Endothelial cell of hepatic sinusoid (primary cell): Measurements from ENCODE around the gene TM9SF1.

Source experiments
- in situ Hi-C: cut with HindIII; loops from 2 replicates; pipeline ENCODE4 v1.10.0; 2017; ENCODE audit warnings: low sequenced_read_pairs

TM9SF1 gene

DNA sequence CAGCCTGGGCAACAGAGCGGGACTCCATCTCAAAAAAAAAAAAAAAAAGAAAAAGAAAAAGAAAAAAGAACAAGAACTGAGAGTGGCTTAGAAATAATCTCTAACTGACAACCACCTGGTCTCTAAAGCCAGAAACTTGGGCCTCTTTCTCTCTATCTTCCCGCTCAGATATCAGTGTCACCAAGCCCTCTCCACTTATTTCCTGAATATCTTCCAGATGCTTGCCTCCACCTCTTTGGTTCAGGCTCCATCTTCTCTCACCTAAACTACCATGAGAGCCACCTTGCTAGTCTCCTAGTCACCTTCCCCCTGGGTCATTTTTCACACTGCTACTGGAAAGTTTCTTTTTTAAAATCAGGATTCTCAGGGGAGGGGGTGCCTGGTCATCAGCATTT is 1.8 kb upstream of the TM9SF1 start:
- in situ Hi-C loops = no loop called here

GRCh38 chr14:24196071-24197055 is 1.1 kb upstream of the TM9SF1 start:
- in situ Hi-C loops = no loop called here

DNA sequence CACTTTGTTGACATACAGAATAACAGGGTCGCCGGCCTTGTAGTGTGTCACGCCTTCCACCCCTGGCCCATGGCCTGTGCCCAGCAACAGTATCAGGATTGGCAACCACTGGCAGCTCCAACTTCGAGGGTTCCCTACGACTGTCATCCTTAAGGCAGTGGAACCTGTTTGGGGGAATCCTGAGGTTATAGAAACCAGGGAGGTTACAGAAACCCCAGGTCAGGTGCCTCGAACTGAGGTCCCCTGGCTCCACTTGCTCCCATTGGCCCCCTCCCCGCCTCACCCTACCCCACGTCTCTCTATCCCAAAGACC is 412 bp downstream of the TM9SF1 start:
- in situ Hi-C loops = no loop called here

GRCh38 chr14:24194186-24194872 is 912 bp downstream of the TM9SF1 start:
- in situ Hi-C loops = no loop called here

DNA sequence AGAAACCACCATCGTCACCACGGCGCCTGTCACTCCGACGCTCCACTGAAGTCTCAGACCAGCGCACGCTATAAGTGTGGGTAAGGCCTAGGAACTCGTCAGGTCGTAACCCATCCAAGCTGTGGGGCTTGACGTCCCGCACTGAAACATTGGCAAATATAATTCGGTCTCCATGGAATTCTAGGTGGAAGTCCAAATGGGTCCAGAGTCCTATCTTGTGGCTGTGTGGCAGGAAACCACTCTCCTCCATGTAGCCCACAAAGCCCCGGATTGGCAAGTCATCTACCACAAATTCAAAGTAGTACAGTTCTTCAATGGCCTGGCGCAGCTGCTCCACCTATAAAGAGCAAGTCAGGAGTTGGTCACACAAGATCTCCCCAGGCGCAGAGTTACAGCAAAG is 2.3 kb downstream of the TM9SF1 start:
- in situ Hi-C loops = no loop called here

DNA sequence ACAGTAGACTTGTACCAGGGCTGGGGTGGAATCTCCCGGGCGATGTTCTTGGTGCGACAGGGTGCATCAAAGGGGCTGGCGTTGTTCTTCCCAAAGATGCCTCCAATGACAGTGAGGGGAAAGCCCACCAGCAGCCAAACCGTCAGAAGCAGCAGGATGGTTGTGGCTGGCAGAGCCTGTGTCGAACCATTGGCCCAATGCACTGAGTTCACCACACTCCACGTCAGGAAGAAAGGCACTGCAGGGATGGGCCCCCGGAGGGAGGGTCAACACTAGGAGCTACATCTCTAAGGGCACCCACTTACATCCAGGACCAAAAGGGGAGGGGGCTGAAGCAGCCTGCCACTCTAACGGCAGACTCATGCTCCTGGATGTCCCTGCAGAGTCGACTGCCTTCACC is 4.8 kb downstream of the TM9SF1 start:
- in situ Hi-C loops = no loop called here

- in situ Hi-C loops = no loop called here
Observed at GRCh38 chr14:24189460-24189859, 5.8 kb downstream of the TM9SF1 start.

DNA sequence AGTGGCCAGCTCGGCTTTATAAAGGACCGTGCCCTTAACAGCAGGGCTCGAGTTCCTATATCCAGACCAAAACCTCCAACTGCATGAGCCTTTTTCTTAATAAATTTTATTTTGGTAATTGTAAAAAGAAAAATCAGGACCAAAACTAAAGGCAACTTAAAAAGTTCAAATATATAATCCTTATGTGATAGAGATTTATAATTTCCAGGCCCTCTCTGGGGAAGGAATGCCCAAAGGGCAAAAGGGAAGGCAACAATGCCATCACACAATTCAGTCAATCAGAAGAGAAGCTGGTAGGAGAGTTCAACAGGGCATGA is 6.2 kb downstream of the TM9SF1 start:
- in situ Hi-C loops = no loop called here

DNA sequence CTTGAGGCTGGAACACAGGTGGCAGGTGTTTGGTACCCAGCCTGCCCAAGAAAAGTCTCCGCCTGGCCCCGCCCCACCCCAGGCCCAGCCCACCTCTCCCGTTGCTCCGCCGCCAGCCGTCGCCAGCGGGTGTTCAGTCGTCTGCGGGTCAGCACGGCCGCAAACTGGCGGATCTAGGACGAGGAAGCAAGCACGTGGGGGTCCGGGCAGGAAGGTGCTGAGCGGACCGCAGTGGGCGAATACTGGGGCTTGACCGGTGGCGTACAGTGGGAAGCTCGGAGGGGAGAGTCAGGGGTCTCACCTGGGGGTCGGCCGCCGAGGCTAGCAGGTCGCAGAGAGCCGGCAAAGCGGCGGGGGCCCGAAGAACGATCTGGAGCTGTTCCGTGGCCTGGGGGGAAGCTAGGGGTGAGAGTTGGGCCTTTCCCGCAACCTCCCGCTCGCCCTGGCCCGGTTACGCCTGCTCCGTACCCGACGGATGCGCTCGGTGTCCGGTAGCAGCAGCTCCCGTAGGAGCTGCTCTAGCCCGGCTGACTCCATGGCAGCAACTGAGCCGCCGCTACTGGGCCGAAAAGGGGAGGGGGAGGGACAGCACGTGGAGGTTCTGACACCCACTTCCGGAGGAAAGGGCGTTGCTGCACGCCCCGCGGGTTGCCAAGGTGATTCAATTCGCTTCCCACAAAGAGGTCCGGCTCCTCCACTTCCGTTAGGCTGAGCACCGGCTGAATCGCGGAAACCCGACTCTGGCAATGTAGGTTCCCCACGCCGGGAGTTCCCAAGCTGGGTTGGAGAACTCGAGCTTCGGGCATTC is 6.8 kb downstream of the TM9SF1 start, which contains the start of gene IPO4:
Gene IPO4 (minus strand): TSS at position 566 of the 808 bp plus-strand sequence. CDS start 29 bp downstream, at position 537.
- in situ Hi-C loops = no loop called here

- in situ Hi-C loops = no loop called here
Observed at GRCh38 chr14:24187539-24187915, 7.7 kb downstream of the TM9SF1 start.

DNA sequence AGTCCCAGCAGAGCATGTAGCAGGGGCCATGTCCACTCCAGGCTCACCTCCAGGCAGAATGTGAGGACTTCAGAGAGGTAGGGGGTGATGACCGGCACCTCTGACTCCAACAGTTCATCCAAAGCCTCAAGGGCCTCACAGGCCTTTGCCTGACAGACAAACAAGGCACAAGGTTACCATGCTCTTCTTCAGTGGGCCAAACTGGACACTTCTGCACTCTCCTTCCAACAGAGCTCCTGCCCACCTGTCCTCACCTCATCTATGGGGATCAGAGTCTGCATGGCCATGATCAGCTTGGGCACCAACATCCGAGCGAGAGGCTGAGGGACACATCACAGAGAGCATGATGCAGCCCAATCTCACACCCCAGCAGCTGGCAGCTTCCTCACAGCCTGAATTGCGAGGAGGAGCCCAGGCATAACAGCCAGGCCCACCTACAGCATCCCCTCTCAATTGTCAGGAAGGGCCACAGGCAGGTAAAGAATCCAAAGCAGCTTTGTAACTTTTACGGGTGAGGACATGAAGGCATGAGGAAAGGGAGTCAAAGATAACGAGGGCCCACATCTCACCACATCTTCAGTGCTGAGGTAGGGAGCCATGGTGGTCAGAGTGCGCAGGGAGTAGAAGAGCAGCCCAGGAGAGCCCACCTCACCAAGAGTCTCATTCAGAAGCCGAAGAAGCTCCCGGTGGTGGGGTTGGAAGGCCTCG is 8.3 kb downstream of the TM9SF1 start:
- in situ Hi-C loops = no loop called here

- in situ Hi-C loops = no loop called here
Observed at GRCh38 chr14:24185741-24186140, 9.5 kb downstream of the TM9SF1 start.

DNA sequence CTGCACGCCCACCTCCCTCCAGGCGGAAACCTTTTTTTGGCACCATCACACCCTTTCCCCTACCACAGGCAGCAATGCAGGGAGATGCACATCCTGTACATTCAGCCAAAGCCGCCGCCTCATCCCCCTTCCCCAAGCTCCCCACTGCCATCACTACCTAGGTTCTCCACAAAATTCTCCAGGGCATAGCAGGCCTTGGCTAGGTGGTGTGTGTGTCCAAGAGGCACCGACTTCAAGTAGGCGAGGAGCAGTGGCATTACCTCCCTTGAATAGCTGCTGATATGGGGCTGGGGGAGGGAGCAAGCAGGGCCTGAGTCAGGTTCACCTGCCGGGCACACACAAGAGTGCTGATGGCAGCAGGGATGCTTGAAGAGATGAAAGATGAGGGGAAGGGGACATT is 10.2 kb downstream of the TM9SF1 start:
- in situ Hi-C loops = no loop called here

DNA sequence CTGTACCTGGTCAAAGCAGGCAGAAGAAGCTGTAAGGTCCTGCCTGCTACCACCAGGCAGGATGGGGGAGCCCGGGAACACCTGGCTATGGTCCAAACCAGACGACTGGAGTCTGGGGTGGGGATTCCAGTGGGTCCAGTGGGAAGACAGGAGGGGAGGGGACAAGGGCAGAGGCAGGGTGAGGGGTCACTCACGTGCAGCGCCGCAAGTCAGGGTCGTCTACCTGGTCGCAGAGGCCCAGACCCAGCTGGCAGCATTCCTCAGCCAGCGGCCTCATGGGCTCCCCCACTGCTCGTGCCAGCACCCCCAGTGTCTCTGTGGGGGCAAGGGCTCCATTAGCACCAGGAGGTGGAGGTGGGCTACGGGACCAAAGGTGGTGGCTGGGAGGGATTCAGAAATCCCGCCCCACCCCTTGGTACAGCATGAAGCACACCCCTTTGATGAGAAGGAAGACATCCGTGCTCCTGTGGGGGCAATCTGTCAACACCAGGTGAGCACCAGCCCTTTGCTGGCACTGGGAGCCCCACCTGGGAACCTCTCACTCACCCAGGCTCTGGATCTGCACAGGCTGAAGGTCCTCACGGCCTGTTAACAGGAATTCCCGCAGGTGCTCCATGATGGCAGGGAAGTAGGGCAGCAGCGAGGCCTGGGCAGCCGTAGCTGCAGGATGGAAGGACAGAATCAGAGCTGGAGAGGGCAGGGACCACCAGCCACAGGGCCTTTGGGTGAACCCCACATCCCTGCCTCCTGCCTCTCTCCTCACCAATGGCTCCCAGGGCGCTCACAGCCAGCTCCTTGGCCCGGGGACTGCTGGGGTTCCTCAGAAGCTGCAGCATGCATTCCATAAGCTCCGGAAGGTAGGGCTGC is 10.9 kb downstream of the TM9SF1 start:
- in situ Hi-C loops = no loop called here

GRCh38 chr14:24183014-24183481 is 12.2 kb downstream of the TM9SF1 start:
- in situ Hi-C loops = no loop called here

- in situ Hi-C loops = no loop called here
Observed at GRCh38 chr14:24182110-24182882, 12.9 kb downstream of the TM9SF1 start.

GRCh38 chr14:24181371-24182077 is 13.7 kb downstream of the TM9SF1 start:
- in situ Hi-C loops = no loop called here

DNA sequence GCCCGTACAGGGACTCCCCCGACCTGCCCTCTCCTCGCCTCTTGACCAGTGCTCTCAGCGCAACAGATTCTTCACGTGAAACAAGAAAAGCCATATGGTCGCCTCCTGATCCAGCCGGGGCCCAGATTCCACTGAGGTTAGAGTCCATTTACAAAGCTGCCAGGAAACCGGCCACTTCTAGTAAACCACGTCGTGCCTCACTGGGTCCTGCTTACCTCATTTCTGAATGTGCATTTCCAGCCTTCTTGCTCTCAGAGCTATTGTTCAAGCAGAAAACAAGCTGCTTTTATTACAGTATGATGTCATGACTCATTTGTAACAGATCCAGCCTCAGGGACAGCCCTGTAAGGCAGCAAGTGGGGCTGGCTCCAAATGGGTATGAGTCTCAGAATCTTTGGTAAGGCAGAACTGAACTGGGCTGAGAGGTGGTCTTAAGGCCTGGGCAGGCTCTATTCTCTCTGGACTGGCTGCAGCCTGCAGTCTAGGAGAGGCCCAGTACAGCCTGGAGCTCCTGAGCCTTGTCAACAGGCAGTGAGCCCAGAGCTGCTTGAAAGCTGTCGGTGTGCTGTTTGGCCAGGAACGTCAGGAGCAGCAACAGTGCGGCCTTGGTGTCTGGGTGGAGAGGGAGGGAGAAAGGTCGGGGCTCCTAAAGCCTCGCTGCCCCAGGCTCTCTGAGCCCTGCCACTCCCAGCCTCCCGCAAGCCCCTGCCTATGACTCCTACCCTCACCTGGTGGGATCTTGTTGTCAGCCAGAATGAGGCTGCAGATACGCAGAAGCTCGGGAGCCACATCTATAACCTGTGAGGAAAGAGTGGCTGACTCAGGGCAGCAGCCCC is 15.1 kb downstream of the TM9SF1 start:
- in situ Hi-C loops = no loop called here
